HG03159 (cell line): Measurements from ENCODE around the gene CBR4.
"Not testable (repeated sequence)": the region's sequence is repeated elsewhere in the genome, so short reads cannot be mapped to it uniquely, and the experiment has no call there.

Experiments used
- ATAC-seq: cut with Tn5 transposase; IDR thresholded peaks from one replicate; pipeline ENCODE4 v1.9.1; 2021; ENCODE audit warnings: mild to moderate bottlenecking, moderate library complexity; ENCODE audit not compliant: unreplicated experiment

The CBR4 gene

DNA sequence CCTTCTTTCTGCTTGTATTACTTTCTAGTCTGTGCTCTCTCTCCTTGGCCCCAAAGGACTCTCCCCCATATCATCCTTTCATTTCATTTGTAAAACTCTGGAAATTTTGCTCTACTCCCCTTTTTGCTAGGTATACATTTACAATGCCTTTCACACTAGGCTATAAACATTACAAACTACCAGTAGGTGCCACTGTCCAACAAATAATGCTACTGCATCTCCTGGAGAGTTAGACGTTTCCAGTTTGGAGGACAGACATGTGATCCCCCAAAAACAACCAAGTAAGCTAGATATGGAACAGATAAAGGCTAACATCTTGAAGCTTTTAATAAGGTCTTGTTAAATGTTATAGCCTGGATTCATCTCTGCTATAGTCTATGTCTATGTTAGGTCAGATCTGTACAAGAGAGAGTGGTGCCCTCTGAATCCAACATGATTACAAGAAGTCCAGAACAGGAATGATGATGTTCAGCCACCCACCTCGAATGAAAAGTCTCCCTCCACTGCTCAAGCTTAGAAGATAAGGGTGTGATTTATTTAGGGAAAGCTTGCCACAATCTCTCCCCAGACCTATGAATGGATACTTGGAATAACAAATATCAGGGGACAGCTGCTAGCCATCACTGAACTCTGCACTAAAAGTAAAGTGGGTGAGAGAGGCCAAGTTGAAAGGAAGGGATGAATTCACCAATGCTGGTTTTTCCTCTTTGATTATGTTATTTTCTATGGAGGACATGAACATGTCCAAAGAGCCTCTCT, 14.3 kb downstream of the CBR4 start:
- ATAC-seq: no peak

DNA sequence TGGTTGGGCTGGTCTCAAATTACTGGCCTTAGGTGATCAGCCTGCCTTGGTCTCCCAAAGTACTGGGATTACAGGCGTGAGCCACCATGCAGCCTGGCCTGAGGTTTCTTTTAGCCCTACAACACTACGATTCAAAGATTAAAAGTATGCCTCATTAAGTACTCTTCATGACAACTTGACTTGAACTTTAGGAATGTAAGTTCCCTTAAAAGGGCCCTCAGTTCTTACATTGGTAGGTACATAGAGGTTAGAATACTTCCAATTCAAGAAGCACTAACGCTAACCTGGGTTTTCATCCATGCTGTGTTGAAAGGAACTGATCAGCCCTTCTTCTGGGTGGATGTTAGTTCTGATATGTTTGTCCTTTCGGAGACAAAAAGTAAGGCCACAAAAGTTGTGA, 15.1 kb downstream of the CBR4 start:
- no peak for ATAC-seq

DNA sequence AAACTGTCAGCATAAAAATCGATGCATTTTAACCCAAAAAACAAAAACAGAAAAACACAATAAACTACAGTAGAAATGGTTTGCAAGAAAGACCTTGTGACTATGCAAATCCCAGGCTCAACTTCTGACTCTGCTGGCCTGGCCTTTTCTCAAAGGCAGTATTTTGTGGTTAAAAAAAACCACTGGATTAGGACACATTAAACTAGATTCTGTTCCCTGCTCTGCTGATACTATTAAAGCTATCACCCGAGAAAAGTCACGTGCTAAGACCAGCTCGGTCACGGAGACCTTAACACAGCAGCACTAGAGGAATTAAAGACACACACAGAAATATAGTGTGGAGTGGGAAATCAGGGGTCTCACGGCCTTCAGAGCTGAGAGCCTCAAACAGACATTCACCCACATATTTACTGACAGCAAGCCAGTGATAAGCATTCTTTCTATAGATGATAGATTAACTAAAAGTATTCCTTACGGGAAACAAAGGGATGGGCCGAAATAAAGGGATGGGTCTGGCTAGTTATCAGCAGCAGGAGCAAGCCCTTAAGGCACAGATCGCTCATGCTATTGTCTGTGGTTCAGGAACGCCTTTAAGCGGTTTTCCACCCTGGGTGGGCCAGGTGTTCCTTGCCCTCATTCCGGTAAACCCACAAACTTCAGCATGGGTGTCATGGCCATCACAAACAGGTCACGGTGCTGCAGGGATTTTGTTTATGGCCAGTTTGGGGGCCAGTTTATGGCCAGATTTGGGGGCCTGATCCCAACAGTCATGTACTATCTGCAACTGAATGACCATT, 16.1 kb downstream of the CBR4 start:
- ATAC-seq: no peak

DNA sequence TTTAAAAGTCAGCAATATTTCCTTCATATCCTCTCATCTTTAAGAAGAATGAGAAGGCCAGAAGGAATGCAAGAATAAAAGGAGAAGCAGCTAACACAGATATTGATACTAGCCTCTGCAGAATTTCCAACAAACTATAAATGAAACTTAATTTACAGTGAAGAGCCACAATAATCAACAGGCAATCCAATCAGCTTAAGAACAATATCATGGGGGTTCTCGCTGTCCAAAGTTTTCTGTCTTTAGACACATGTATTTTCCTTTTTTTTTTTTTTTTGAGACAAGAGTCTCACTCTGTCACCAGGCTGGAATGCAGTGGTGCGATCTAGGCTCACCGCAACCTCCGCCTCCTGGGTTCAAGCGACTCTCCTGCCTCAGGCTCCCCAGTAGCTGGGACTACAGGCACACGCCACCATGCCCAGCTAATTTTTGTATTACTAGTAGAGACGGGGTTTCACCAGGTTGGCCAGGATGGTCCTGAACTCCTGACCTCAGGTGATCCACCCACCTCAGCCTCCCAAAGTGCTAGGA, 17.0 kb downstream of the CBR4 start:
- not testable (repeated sequence) for ATAC-seq

DNA sequence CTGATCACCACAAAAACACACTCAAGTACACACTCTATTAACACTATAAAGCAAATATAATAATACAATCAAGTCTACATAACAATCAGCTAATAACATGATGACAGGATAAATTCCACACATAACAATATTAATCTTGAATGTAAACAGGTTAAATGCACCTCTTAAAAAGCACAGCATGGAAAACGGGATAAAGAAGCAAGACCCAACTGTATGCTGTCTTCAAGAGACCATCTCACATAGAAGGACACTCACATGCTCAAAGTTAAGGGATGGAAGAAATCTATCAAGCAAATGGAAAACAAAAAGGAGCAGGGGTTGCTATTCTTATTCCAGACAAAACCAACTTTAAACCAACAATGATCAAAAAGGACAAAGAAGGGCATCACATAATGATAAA, 28.1 kb downstream of the CBR4 start:
- ATAC-seq: no peak

DNA sequence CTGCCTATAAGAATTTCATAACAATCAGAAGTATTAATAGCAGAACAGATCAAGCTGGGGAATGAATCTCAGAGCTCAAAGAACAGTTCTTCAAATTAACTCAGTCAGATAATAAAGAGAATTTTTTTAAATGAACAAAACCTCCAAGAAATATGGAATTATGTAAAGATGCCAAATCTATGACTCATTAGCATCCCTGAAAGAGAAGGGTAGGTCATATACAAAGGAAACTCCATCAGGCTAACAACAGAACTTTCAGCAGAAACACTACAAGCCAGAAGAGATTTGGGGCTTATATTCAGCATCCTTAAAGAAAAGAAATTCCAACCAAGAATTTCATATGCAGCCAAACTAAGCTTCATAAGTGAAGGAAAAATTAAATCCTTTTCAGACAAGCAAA, 28.6 kb downstream of the CBR4 start:
- ATAC-seq: no peak

DNA sequence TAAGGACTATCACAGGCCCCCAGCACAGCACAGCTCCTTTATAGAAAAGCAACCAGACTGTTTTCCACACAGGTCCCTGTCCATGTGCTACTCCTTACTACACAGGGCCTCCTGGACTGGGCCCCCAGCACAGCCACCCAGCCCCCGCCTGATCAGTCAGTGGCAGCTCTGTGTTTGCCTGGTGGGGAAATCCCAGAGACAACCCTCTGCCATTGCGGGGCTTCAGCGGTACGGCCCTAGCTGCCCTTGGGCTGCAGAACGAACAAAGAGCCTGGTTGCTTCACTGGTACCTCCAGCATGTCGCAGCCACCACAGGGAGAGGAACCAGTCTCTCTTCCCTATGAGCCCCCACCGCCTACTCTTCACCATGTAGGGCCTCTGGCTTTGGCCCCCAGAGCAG, 30.7 kb downstream of the CBR4 start:
- ATAC-seq: no peak

DNA sequence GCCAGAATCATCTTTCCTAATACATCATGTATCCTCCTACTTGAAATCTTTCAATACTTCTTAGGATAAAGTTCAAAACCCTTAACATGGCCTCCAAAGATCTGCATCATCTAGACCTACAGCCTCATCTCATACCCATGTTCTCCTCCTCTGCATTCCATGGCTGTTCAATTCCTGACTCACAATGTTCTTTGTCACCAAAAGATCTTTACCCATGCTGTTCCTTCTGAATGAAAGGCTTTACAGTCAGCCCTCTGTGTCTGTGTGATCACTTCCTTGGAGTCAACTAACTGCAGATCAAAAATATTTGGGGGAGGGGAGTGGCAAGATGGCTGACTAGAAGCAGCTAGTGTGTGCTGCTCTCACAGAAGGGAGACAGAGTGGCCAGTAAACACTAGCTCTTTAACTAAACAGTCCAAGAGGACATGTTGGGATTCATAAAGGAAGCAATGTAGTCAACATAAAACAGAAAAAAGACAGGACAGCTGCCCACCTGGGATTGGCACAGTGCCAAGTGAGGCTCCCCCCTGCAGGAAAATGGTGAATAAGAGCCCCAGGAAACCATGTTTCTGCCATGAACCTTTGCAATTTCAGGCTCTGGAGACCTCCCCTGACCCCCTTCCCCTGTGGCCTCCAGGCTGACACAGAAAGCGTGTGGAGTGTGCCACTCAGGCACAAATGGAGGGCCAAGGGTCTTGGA, 31.9 kb downstream of the CBR4 start:
- no peak for ATAC-seq

DNA sequence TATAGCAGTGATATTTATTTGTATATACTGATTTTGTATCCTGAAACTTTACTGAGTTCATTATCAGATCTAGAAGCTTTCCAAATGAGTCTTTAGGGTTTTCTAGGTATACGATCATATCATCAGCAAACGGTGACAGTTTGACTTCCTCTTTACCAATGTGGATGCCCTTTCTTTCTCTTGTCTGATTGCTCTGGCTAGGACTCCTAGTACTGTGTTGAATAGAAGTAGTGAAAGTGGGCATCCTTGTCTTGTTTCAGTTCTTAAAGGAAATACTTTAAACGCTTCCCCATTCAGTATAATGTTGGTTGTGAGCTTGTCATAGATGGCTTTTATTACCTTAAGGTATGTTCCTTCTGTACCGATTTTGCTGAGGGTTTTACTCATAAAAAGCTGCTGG, 37.5 kb downstream of the CBR4 start:
- no peak for ATAC-seq

DNA sequence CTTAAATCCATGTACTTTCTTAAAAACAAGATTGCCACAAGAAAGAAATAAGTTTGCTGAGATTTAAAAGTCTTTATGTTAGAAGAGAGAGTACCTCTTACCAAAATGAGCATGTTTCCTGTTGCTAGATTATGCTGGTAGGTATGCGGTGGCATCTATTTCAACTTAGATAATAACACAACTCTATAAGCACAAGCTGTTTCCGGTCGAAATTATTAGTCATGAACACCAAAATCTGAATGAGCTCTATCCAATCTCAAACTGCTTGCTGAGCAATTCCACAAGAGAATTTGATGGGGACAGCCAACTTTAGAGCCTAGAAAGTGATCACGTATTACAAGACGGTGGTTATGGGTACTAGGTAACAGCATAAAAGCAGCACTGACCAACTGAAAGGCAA, 49.3 kb downstream of the CBR4 start:
- ATAC-seq: no peak

DNA sequence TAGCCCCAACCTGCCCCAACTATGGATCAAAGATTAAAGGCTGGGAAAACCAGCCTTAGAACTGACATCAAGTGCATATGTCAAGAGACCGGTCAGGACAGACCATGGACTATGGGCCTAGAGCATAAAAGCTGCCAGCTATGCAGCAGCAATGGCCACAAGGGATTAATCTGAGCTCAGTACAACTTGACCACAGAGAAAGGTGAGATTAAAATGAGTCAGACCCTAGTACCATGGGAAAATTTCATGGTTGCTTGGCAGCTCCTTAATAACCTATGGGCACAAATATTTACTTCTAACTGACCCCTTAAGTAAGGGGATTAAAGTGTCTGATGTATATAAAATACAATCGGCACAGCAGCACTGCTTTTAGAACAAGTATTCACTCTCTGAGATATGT, 54.4 kb downstream of the CBR4 start:
- ATAC-seq: no peak

DNA sequence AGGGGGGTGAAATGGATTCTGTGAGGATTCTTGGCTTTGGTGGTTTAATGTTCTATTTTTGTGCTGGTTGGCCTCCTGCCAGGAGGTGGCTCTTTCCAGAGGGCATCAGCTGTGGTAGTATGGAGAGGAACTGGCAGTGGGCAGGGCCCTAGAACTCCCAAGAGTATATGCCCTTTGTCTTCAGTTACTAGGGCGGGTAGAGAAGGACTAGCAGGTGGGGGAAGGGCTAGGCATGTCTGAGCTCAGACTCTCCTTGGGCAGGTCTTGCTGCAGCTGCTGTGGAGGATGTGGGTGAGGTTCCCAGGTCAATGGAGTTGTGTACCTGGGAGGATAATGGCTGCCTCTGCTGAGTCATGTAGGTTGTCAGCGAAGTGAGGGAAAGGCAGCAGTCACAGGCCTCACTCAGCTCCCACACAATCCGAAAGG, 57.2 kb downstream of the CBR4 start:
- ATAC-seq: not testable (repeated sequence)

DNA sequence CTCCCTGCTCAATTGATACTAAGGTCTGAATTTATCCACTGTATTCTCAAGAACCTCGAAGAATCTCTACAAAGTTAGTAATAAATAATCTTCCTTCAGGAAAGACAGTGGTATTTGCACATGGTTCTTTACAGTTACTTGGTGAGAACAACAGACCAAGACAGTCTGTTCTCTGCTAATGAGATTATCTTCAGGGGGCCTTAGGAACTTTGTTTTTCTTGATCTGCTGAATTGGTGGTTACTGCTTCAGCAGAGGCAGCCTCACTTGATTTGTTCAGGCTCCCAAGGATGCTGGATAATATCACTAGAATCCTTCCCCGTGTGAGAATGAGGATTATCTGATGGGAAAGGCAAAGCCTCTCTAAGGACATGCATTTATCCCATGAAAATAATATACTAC, 64.8 kb downstream of the CBR4 start:
- ATAC-seq: no peak

DNA sequence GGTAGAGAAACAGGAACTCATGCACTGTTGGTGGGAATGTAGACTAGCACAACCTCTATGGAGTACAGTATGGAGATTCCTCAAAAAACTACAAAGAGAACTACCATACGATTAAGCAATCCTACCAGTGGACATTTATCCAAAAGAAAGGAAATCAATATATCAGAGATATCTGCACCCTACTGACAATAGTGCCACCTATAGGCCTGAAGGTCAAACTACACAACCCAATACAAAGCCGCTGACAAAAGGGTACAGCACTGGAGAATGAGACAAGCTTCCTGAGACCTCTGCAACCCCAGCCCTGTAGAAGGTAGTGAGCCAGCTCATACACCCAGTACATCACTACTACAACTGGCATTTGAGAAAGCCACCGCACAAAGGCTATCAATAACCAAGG, 67.1 kb downstream of the CBR4 start:
- no peak for ATAC-seq
